WTC11 (cell line): ENCODE measurements around the gene ADARB2. TPM values are rescaled to one million over a fixed set of nuclear protein-coding genes. Genes with fewer than 3 reads are reported as not detected.

Experiments
- ATAC-seq: fragments of 200-7000 bp; cut with Tn5 transposase; 2 replicates; pipeline ENCODE4 v1.10.0; 2021; ENCODE audit warnings: mild to moderate bottlenecking, moderate library complexity
- CTCF ChIA-PET: fragments of 300-600 bp; sonication (Branson Sonifier 250); formaldehyde crosslinking; loops from one replicate; lab custom pipeline; 2021; ENCODE audit warnings: antibody characterized with exemption; lab: Charles Lee
- POLR2A ChIA-PET: fragments of 350-600 bp; sonication (Branson Sonifier 250); formaldehyde crosslinking; loops from one replicate; lab custom pipeline; 2021; ENCODE audit warnings: antibody characterized with exemption; lab: Charles Lee
- DNase-seq: peaks from one replicate; pipeline ENCODE4 v3.0.0; 2021; ENCODE audit warnings: low spot score
- H3K27ac Mint-ChIP-seq: 2 replicates; pipeline ENCODE4 v1.8.0; 2021; ENCODE audit warnings: mixed read lengths
- H3K27me3 Mint-ChIP-seq: 2 replicates; pipeline ENCODE4 v1.8.0; 2021; ENCODE audit warnings: low read depth, mild to moderate bottlenecking, moderate library complexity, mixed read lengths
- H3K36me3 Mint-ChIP-seq: 2 replicates; pipeline ENCODE4 v1.8.0; 2021; ENCODE audit warnings: mixed read lengths
- H3K4me1 Mint-ChIP-seq: 2 replicates; pipeline ENCODE4 v1.8.0; 2022; ENCODE audit warnings: mixed read lengths
- H3K4me3 Mint-ChIP-seq: 2 replicates; pipeline ENCODE4 v1.8.0; 2021; ENCODE audit warnings: mild to moderate bottlenecking, moderate library complexity, mixed read lengths
- H3K9me3 Mint-ChIP-seq: 2 replicates; pipeline ENCODE4 v1.8.0; 2021; ENCODE audit warnings: mixed read lengths
- CREB1 ChIP-seq: sonication (generic); formaldehyde crosslinking; IDR thresholded peaks from 2 replicates; pipeline ENCODE4 v1.8.0; 2023; ENCODE audit warnings: mild to moderate bottlenecking, missing genetic modification reagents
- GTF2I ChIP-seq: fragments of 250-450 bp; sonication (Bioruptor Pico); conservative IDR thresholded peaks from 2 replicates; pipeline ENCODE4 v1.4.0; 2021; ENCODE audit warnings: mild to moderate bottlenecking
- SP1 ChIP-seq: sonication (generic); formaldehyde crosslinking; conservative IDR thresholded peaks from 2 replicates; pipeline ENCODE4 v1.8.1; 2022; ENCODE audit warnings: missing genetic modification reagents
- TEAD1 ChIP-seq: sonication (generic); formaldehyde crosslinking; IDR thresholded peaks from 2 replicates; pipeline ENCODE4 v1.8.0; 2022; ENCODE audit warnings: mild to moderate bottlenecking, missing genetic modification reagents
- ZBTB21 ChIP-seq: sonication (generic); formaldehyde crosslinking; IDR thresholded peaks from 2 replicates; pipeline ENCODE4 v1.8.1; 2023; ENCODE audit warnings: mild to moderate bottlenecking, missing genetic modification reagents, borderline replicate concordance
- ZNF138 ChIP-seq: sonication (generic); formaldehyde crosslinking; conservative IDR thresholded peaks from 2 replicates; pipeline ENCODE4 v1.8.1; 2022; ENCODE audit warnings: mild to moderate bottlenecking, moderate library complexity, missing genetic modification reagents
- ZNF232 ChIP-seq: sonication (generic); formaldehyde crosslinking; IDR thresholded peaks from 2 replicates; pipeline ENCODE4 v1.8.0; 2022; ENCODE audit warnings: mild to moderate bottlenecking, missing genetic modification reagents
- total RNA-seq: library from RNA; stranded (reverse); gene quantifications from 3 replicates; pipeline ENCODE4 v1.2.3, GENCODE V29; 2021
- TF ChIP-seq, protein P1 (sequence below): sonication (generic); formaldehyde crosslinking; IDR thresholded peaks from 2 replicates; pipeline ENCODE4 v1.8.0; 2022; ENCODE audit warnings: missing genetic modification reagents
- TF ChIP-seq, protein P2 (sequence below): sonication (generic); formaldehyde crosslinking; IDR thresholded peaks from 2 replicates; pipeline ENCODE4 v1.8.1; 2022; ENCODE audit warnings: low read depth, mild to moderate bottlenecking, moderate library complexity, missing genetic modification reagents, borderline replicate concordance
- TF ChIP-seq, protein P3 (sequence below): sonication (generic); formaldehyde crosslinking; IDR thresholded peaks from 2 replicates; pipeline ENCODE4 v1.8.1; 2023; ENCODE audit warnings: mild to moderate bottlenecking, missing genetic modification reagents, borderline replicate concordance
- TF ChIP-seq, protein P4 (sequence below): sonication (generic); formaldehyde crosslinking; IDR thresholded peaks from 2 replicates; pipeline ENCODE4 v1.8.0; 2022; ENCODE audit warnings: mild to moderate bottlenecking, missing genetic modification reagents

ADARB2 gene
- total RNA-seq, 1 experiment from 2014 or later = 3.7 TPM

DNA sequence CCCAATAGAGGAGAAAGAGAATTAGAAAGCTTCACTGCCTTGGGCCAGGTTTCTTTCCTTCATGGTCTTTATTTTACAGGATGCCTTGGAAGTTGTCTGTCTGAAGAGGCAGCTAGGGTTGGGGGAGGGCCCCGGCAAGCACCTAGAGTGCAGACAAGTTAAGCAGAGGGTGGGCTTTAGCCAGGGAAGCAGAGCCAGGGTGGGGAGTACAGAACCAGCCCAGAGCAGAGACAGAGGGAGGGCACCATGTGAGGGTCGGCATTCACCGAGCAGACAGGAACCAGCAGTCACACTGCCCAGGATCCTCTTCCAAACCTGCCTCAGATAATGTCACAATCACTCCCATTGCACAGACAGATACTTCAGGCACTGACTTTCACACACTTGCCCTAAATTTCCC is 75.9 kb downstream of the ADARB2 start (continued):
- TF ChIP-seq, protein P1, sequence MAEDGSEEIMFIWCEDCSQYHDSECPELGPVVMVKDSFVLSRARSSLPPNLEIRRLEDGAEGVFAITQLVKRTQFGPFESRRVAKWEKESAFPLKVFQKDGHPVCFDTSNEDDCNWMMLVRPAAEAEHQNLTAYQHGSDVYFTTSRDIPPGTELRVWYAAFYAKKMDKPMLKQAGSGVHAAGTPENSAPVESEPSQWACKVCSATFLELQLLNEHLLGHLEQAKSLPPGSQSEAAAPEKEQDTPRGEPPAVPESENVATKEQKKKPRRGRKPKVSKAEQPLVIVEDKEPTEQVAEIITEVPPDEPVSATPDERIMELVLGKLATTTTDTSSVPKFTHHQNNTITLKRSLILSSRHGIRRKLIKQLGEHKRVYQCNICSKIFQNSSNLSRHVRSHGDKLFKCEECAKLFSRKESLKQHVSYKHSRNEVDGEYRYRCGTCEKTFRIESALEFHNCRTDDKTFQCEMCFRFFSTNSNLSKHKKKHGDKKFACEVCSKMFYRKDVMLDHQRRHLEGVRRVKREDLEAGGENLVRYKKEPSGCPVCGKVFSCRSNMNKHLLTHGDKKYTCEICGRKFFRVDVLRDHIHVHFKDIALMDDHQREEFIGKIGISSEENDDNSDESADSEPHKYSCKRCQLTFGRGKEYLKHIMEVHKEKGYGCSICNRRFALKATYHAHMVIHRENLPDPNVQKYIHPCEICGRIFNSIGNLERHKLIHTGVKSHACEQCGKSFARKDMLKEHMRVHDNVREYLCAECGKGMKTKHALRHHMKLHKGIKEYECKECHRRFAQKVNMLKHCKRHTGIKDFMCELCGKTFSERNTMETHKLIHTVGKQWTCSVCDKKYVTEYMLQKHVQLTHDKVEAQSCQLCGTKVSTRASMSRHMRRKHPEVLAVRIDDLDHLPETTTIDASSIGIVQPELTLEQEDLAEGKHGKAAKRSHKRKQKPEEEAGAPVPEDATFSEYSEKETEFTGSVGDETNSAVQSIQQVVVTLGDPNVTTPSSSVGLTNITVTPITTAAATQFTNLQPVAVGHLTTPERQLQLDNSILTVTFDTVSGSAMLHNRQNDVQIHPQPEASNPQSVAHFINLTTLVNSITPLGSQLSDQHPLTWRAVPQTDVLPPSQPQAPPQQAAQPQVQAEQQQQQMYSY (CRISPR knock-in tag) = no peak
- TF ChIP-seq, all 79 proteins: peak for 0

DNA sequence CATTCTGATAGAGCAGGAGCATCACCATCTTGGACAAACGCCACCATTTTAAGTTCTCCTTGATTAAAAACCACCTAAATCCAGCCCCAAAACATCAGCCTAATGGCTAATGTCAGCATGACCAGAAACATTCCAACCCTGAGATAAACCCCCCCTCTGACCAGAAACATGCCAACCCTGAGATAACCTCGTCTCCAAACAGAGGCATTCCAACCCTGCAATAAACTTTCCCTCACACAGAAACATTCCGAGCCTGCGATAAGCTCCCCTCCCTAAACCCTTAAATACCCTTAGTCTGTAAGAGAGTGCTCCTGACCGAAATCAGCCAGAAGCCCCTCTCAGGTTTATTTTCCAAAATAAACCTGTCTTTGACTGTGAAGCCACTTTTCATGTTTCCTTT is 76.5 kb downstream of the ADARB2 start:
- POLR2A ChIA-PET = no interaction called here
- peaks cover 22% of the 10 kb centered on the region for H3K4me1 Mint-ChIP-seq
- DNase-seq (no peak), ATAC-seq (no peak)
- H3K36me3 Mint-ChIP-seq = peaks cover 10% of the 10 kb centered on the region
- H3K4me3 Mint-ChIP-seq = no peak overlapping the region
- H3K27me3 Mint-ChIP-seq = peaks cover 6% of the 10 kb centered on the region; the same call in 1 of the 2 replicates
- H3K27ac Mint-ChIP-seq = no peak overlapping the region
- H3K9me3 Mint-ChIP-seq = peaks cover 12% of the 10 kb centered on the region
- CTCF ChIA-PET = no interaction called here
- TF ChIP-seq ZBTB21 (CRISPR knock-in tag) = no peak
- TF ChIP-seq TEAD1 = no peak
- no peak for TF ChIP-seq ZNF138
- no peak for TF ChIP-seq ZNF232
- TF ChIP-seq GTF2I (CRISPR knock-in tag) = no peak
- TF ChIP-seq, protein P2, sequence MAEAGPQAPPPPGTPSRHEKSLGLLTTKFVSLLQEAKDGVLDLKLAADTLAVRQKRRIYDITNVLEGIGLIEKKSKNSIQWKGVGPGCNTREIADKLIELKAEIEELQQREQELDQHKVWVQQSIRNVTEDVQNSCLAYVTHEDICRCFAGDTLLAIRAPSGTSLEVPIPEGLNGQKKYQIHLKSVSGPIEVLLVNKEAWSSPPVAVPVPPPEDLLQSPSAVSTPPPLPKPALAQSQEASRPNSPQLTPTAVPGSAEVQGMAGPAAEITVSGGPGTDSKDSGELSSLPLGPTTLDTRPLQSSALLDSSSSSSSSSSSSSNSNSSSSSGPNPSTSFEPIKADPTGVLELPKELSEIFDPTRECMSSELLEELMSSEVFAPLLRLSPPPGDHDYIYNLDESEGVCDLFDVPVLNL (CRISPR knock-in tag) = no peak
- TF ChIP-seq, protein P3, sequence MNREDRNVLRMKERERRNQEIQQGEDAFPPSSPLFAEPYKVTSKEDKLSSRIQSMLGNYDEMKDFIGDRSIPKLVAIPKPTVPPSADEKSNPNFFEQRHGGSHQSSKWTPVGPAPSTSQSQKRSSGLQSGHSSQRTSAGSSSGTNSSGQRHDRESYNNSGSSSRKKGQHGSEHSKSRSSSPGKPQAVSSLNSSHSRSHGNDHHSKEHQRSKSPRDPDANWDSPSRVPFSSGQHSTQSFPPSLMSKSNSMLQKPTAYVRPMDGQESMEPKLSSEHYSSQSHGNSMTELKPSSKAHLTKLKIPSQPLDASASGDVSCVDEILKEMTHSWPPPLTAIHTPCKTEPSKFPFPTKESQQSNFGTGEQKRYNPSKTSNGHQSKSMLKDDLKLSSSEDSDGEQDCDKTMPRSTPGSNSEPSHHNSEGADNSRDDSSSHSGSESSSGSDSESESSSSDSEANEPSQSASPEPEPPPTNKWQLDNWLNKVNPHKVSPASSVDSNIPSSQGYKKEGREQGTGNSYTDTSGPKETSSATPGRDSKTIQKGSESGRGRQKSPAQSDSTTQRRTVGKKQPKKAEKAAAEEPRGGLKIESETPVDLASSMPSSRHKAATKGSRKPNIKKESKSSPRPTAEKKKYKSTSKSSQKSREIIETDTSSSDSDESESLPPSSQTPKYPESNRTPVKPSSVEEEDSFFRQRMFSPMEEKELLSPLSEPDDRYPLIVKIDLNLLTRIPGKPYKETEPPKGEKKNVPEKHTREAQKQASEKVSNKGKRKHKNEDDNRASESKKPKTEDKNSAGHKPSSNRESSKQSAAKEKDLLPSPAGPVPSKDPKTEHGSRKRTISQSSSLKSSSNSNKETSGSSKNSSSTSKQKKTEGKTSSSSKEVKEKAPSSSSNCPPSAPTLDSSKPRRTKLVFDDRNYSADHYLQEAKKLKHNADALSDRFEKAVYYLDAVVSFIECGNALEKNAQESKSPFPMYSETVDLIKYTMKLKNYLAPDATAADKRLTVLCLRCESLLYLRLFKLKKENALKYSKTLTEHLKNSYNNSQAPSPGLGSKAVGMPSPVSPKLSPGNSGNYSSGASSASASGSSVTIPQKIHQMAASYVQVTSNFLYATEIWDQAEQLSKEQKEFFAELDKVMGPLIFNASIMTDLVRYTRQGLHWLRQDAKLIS = no peak
- no peak for TF ChIP-seq CREB1 (CRISPR knock-in tag)

DNA sequence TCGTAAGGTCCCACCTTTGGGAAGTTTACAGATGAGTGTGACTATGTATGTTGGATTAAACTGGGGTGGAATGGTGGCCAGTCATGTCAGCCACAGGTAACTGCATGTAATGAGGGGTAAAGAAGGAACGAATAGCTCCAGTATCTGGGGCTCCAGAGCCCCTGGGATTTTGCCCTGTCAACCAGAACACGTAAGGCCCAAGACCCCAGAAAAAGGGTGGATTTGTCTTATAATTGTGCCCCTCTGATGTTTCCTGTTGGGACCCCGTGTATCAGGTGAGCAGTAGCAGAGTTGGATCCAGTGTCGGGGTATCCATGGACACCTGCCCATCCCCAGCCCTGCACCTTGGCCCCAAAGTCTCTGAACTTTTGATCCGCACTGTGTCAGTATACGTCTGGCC is 76.9 kb downstream of the ADARB2 start:
- ATAC-seq = no peak
- peaks cover 10% of the 10 kb centered on the region for H3K36me3 Mint-ChIP-seq
- H3K4me1 Mint-ChIP-seq = peaks cover 22% of the 10 kb centered on the region
- DNase-seq = no peak
- ChIA-PET POLR2A (no interaction called here), CTCF (no interaction called here)
- H3K4me3 Mint-ChIP-seq = no peak overlapping the region
- peaks cover 12% of the 10 kb centered on the region for H3K9me3 Mint-ChIP-seq
- TF ChIP-seq, protein P4, sequence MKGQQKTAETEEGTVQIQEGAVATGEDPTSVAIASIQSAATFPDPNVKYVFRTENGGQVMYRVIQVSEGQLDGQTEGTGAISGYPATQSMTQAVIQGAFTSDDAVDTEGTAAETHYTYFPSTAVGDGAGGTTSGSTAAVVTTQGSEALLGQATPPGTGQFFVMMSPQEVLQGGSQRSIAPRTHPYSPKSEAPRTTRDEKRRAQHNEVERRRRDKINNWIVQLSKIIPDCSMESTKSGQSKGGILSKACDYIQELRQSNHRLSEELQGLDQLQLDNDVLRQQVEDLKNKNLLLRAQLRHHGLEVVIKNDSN (CRISPR knock-in tag) = no peak
- no peak for TF ChIP-seq SP1 (CRISPR knock-in tag)
- H3K27me3 Mint-ChIP-seq = peaks cover 6% of the 10 kb centered on the region; the same call in 1 of the 2 replicates
- H3K27ac Mint-ChIP-seq = no peak overlapping the region
